Erythroblast (primary cell): ENCODE results near the gene CCDC80.

Experiments
- GATA1 ChIP-seq: IDR thresholded peaks from 2 replicates; pipeline ENCODE4 v1.6.1; 2011; ENCODE audit warnings: low read depth, mild to moderate bottlenecking, control low read depth, low read length, moderate library complexity
- POLR2A ChIP-seq: IDR thresholded peaks from 2 replicates; pipeline ENCODE4 v1.6.1; 2011; ENCODE audit warnings: mild to moderate bottlenecking, low read length

- TF ChIP-seq POLR2A = no peak
- no peak for TF ChIP-seq GATA1
These were observed 8.3 kb downstream of the CCDC80 start for GRCh38 chr3:112632596-112632995.
